Parathyroid adenoma (tissue), 2 donors: Measurements from ENCODE around the gene MKLN1.

Source experiments
- H2AFZ ChIP-seq: fragments of 300-600 bp; sonication (generic); one replicate; pipeline ENCODE4 v1.7.0; 2017; ENCODE audit warnings: antibody characterized with exemption, mild to moderate bottlenecking
- H3K27ac ChIP-seq: fragments of 300-600 bp; sonication (generic); one replicate; pipeline ENCODE4 v1.7.0; 2017
- H3K27me3 ChIP-seq: fragments of 300-600 bp; sonication (generic); one replicate; pipeline ENCODE4 v1.7.0; 2017; ENCODE audit warnings: low read length; ENCODE audit not compliant: control insufficient read depth, insufficient read depth
- H3K36me3 ChIP-seq: fragments of 300-600 bp; sonication (generic); one replicate; pipeline ENCODE4 v1.7.0; 2017; ENCODE audit warnings: low read length; ENCODE audit not compliant: control insufficient read depth, insufficient read depth
- H3K4me1 ChIP-seq: fragments of 300-600 bp; sonication (generic); one replicate; pipeline ENCODE4 v1.7.0; 2017; ENCODE audit warnings: control low read depth
- H3K4me2 ChIP-seq: fragments of 300-600 bp; sonication (generic); one replicate; pipeline ENCODE4 v1.7.0; 2017; ENCODE audit warnings: low read length
- H3K4me3 ChIP-seq: fragments of 300-600 bp; sonication (generic); one replicate; pipeline ENCODE4 v1.7.0; 2017; ENCODE audit warnings: low read depth, low read length
- H3K79me2 ChIP-seq: fragments of 300-600 bp; sonication (generic); one replicate; pipeline ENCODE4 v1.7.0; 2017; ENCODE audit warnings: control low read depth
- H3K9ac ChIP-seq: fragments of 300-600 bp; sonication (generic); one replicate; pipeline ENCODE4 v1.7.0; 2017; ENCODE audit warnings: mild to moderate bottlenecking
- H3K9me3 ChIP-seq: fragments of 300-600 bp; sonication (generic); one replicate; pipeline ENCODE4 v1.7.0; 2017; ENCODE audit warnings: low read length; ENCODE audit not compliant: control insufficient read depth
- CTCF ChIP-seq: fragments of 300-600 bp; sonication (generic); IDR thresholded peaks from one replicate; pipeline ENCODE4 v1.7.0; 2017; ENCODE audit warnings: antibody characterized with exemption, mild to moderate bottlenecking
- donor health status: primary hyperparathyroidism.

MKLN1 gene

DNA sequence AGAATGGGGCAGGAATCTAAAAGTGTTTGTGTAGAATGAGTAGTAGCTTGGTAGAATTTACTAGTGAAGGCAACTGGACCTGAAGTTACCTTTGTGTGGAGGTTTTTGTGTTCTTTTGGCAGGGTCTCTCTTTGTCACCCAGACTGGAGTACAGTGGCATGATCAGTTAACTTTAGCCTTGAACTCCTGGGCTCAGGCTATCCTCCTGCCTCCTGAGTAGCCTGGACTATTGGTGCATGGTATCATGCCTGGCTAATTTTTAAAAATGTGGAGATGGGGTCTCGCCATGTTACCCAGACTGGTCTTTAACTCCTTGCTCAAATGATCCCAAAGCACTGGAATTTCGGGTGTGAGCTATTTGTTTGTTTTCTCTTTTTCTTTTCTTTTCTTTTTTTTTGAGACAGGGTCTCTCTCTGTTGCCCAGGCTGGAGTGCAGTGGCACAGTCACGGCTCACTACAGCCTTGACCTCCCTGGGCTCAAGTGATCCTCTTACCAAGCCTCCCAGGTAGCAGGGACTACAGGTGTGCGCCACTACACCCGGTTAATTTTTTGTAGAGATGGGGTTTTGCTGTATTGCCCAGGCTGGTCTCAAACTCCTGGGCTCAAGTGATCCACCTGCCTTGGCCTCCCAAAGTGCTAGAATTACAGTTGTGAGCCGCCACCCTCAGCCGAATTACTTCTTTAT lies 76.7 kb downstream of the MKLN1 start:
- H3K27me3 ChIP-seq: no peaks in the 10 kb centered on the region
- no peak overlapping the region for H3K9ac ChIP-seq
- H3K4me2 ChIP-seq: no peak overlapping the region
- H3K27ac ChIP-seq: no peak overlapping the region
- H3K4me1 ChIP-seq: no peaks in the 10 kb centered on the region
- no peak overlapping the region for H3K4me3 ChIP-seq
- H3K9me3 ChIP-seq: no peaks in the 10 kb centered on the region
- no peaks in the 10 kb centered on the region for H3K36me3 ChIP-seq
- TF ChIP-seq CTCF: no peak
- no peak overlapping the region for H2AFZ ChIP-seq
- H3K79me2 ChIP-seq: peaks cover 12% of the 10 kb centered on the region

GRCh38 chr7:131409129-131409766 lies 81.6 kb downstream of the MKLN1 start:
- peaks cover 7% of the 10 kb centered on the region for H3K79me2 ChIP-seq
- no peaks in the 10 kb centered on the region for H3K9me3 ChIP-seq
- H3K27ac ChIP-seq: no peak overlapping the region
- no peaks in the 10 kb centered on the region for H3K36me3 ChIP-seq
- H3K4me2 ChIP-seq: no peak overlapping the region
- no peak overlapping the region for H3K4me3 ChIP-seq
- no peaks in the 10 kb centered on the region for H3K27me3 ChIP-seq
- H2AFZ ChIP-seq: no peak overlapping the region
- H3K4me1 ChIP-seq: no peaks in the 10 kb centered on the region
- TF ChIP-seq CTCF: no peak
- no peak overlapping the region for H3K9ac ChIP-seq

GRCh38 chr7:131412031-131412430 lies 84.4 kb downstream of the MKLN1 start:
- TF ChIP-seq CTCF: no peak
- no peaks in the 10 kb centered on the region for H3K36me3 ChIP-seq
- no peak overlapping the region for H3K4me3 ChIP-seq
- no peak overlapping the region for H3K9ac ChIP-seq
- H2AFZ ChIP-seq: no peak overlapping the region
- no peak overlapping the region for H3K4me2 ChIP-seq
- no peak overlapping the region for H3K27ac ChIP-seq
- peaks cover 6% of the 10 kb centered on the region for H3K79me2 ChIP-seq
- no peaks in the 10 kb centered on the region for H3K9me3 ChIP-seq
- no peaks in the 10 kb centered on the region for H3K27me3 ChIP-seq
- H3K4me1 ChIP-seq: no peaks in the 10 kb centered on the region

- H3K27ac ChIP-seq: no peak overlapping the region
- H3K4me1 ChIP-seq: no peaks in the 10 kb centered on the region
- TF ChIP-seq CTCF: no peak
- H3K9me3 ChIP-seq: no peaks in the 10 kb centered on the region
- no peak overlapping the region for H3K9ac ChIP-seq
- no peak overlapping the region for H3K4me2 ChIP-seq
- no peaks in the 10 kb centered on the region for H3K36me3 ChIP-seq
- no peak overlapping the region for H3K4me3 ChIP-seq
- no peaks in the 10 kb centered on the region for H3K27me3 ChIP-seq
- H2AFZ ChIP-seq: no peak overlapping the region
- H3K79me2 ChIP-seq: peaks cover 6% of the 10 kb centered on the region
Observed at GRCh38 chr7:131413711-131414110, 86.0 kb downstream of the MKLN1 start.
